ENCODE data around the gene CCDC112. TPM values are rescaled to one million over a fixed set of nuclear protein-coding genes. Genes with fewer than 3 reads are reported as not detected.

The CCDC112 gene
- total and polyA plus RNA-seq, 9 of the 15 experiments (the other 6 are each of a cell fraction or from before 2014, with no cell fraction given), result 3.3 to 15.3 (median 7.4) TPM

- POLR2A ChIA-PET, result interaction anchor here (1.0 kb wide), 1 partner anchor 9 kb away, joined by 3 read pairs; no protein-coding TSS in a partner anchor
- intact Hi-C loops (cut with micrococcal nuclease), result loop anchor here (5.0 kb wide), 1 partner anchor 282 kb away; the partner anchor contains the start of gene FEM1C
Measured at GRCh38 chr5:115260248-115260647, 36.2 kb downstream of the CCDC112 start.

More at GRCh38 chr5:115260248-115260647, 36.2 kb downstream of the CCDC112 start:
- no TSS peak for BruUV-seq (replicated peaks)
- Histone ChIP-seq H3K9ac (ENCODE audit: insufficient read depth in 1 of 2, low read depth in 2 of 2, low read length in 2 of 2) (no peak overlapping the region), H3K9me3 (replicated peaks; ENCODE audit: control insufficient read depth, insufficient read depth, low read depth, low read length) (no peaks in the 10 kb centered on the region), H3K27ac (ENCODE audit: extremely low read depth, low read depth, low read length) (no peak overlapping the region), H2AFZ (ENCODE audit: low read depth, low read length) (no peak overlapping the region), H3K79me2 (ENCODE audit: control insufficient read depth, insufficient read depth, low read length) (peaks cover 64% of the 10 kb centered on the region), H3K4me1 (replicated peaks in 1 of 2; ENCODE audit: control insufficient read depth in 2 of 2, insufficient read depth in 2 of 2, low read length in 2 of 2) (peaks cover 2 to 6% of the 10 kb centered on the region in 2 experiments; a peak in 2 of 5 replicates), H4K20me1 (replicated peaks; ENCODE audit: control insufficient read depth, insufficient read depth, low read length) (no peaks in the 10 kb centered on the region), H3K36me3 (ENCODE audit: control insufficient read depth, insufficient read depth, low read length) (no peaks in the 10 kb centered on the region), H3K9me1 (ENCODE audit: control insufficient read depth, insufficient read depth, low read length) (no peaks in the 10 kb centered on the region), H3K4me2 (ENCODE audit: insufficient read depth, low read length) (no peak overlapping the region), H3K27me3 (ENCODE audit: control insufficient read depth in 2 of 2, insufficient read depth in 2 of 2, low read length in 2 of 2) (no peaks in the 10 kb centered on the region), H3K4me3 (no peak overlapping the region)
- ATAC-seq (no peak), DNase-seq (ENCODE audit: extremely low read depth in 1 of 4, low spot score in 3 of 4) (no peak), FAIRE-seq (no peak)
- CTCF ChIA-PET (ENCODE audit: low intra/inter-chr PET ratio), result interaction anchor here (0.6 kb wide), 1 partner anchor 333 kb away, joined by 3 read pairs; no protein-coding TSS in a partner anchor
- 67% methylated on average over 2 of the region's 2 CpGs for WGBS (ENCODE audit: insufficient coverage, low coverage, missing lambda C conversion rate)
- TF ChIP-seq ETS1 (conservative IDR thresholded peaks at IDR 0.05; ENCODE audit: control insufficient read depth, low read depth, low read length), result no peak
- no peak for TF ChIP-seq GATAD2B (IDR thresholded peaks at IDR 0.05; ENCODE audit: borderline replicate concordance)
- no peak for TF ChIP-seq NCOA4 (IDR thresholded peaks at IDR 0.05; ENCODE audit: partially characterized antibody)
- no peak for TF ChIP-seq ZNF592 (IDR thresholded peaks at IDR 0.05)
- no peak for TF ChIP-seq HIVEP1 (CRISPR knock-in tag; IDR thresholded peaks at IDR 0.05)
- TF ChIP-seq EHMT2 (IDR thresholded peaks at IDR 0.05), result no peak
- no peak for TF ChIP-seq TAF15 (IDR thresholded peaks at IDR 0.05; ENCODE audit: low read depth, low read length)
- no peak for TF ChIP-seq ZNF143 (CRISPR knock-in tag; IDR thresholded peaks at IDR 0.05)
- no peak for TF ChIP-seq NR2F6 (CRISPR knock-in tag; IDR thresholded peaks at IDR 0.05)
- TF ChIP-seq ZNF184 (CRISPR knock-in tag; IDR thresholded peaks at IDR 0.05), result no peak
- TF ChIP-seq SMAD2 (IDR thresholded peaks at IDR 0.05; ENCODE audit: low read depth, low read length), result no peak
- no peak for TF ChIP-seq ZC3H4 (CRISPR knock-in tag; IDR thresholded peaks at IDR 0.05; ENCODE audit: borderline replicate concordance)
- TF ChIP-seq USF2 (CRISPR knock-in tag; IDR thresholded peaks at IDR 0.05), result no peak
- in situ Hi-C loops (cut with MboI), result no loop called here

All from K562 (cell line).